Fibroblast of skin of right quadriceps (primary cell): ENCODE measurements around the gene P2RX6.

Experiments
- DNase-seq: peaks from one replicate; pipeline ENCODE4 v3.0.0-alpha.2; 2013

The P2RX6 gene

DNA sequence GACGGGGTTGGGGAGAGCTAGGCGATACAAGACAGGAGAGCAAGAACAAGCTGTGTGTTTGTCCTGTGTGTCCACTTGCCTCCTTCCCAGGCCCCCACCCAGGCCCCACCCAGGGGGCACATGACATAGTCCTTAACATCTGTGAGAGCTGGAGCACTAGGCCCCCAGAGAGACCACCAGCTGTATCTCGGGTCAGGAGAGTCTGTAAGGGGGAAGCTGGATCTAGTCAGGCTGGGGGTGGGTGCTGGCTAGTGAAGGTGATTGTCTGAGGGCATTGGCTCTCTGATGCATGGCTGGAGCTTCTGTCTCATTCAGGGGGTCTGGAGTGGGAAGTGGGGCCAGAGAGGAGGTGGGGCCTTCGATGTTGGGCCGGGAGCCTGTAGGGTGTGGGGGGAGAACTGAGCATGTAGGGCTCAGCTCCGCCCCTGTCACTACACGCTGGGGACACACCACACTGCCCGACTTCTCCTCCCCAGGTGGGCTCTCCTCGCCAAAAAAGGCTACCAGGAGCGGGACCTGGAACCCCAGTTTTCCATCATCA lies 571 bp downstream of the P2RX6 start:
- no peak for DNase-seq

DNA sequence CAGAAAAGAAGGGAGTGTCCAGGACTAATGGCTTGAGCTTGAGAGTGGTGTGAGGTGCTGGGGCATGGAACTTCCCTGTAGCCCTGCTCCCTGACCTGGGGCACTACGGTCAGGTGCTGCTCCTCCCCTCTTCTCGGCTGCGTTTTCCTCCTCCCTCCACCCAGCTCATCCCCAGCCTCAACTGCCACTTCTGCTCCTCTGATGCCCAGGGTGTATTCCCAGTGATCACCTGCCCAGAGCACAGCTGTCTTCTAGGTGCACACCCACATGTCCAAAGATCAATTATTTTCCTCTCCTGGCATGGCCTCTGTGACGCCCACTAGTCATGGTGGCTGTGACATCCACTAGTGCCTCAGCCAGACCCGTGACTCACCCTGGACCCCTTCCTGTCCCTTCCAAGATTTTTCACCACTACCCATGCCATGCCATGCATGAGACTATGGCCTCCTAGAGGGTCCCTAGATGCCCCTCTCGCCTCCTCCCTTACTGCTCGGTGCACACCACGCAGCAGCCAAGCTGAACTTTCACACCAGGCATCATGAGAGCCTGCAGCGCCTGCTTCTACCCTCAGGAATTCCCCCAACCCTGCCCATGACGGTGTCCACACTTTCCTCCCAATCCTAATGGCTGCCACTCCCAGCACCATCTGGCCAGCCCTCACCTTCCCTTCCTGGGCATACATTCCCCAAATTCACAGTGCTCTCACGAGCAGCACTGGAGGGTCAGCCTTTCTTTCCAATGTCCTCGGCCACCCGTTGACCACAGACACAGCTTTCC lies 1.9 kb downstream of the P2RX6 start:
- no peak for DNase-seq

DNA sequence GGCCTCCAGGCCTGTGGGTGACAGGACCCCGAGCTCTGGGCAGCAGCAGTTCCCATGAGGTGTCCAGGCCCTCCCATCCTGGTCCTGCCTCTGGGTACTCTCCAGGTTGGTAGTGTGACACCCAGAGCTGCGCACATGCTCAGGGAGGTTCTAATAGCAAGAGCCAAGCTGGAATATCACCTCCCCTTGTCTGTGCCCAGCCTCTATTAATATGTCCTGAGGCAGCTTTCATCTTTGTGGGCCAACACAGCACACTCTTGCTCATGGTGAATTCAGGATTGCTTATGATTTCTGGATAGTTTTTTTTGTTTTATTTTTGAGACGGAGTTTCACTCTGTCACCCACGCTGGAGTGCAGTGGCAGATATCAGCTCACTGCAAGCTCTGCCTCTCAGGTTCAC lies 3.3 kb downstream of the P2RX6 start:
- DNase-seq: no peak

- DNase-seq: no peak
Observed at GRCh38 chr22:21020802-21021429, 6.0 kb downstream of the P2RX6 start.

DNA sequence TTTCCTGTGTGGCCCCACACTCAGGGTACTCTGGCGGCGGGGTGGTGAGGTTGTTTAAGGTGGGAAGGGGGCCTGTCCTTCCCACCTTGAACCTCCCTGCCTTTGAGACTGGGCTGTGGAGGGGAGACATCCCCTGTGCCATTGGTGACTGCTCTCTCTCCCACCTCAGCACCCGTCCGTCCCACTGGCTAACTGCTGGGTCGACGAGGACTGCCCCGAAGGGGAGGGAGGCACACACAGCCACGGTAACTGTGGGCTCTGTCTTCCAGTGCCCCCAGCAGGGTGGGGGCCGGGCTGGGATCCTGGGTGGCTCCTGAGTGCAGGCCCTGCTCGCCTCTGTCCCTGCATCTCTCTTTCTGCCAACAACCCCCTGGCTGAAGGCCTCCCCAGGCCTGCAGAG lies 7.5 kb downstream of the P2RX6 start:
- no peak for DNase-seq

GRCh38 chr22:21022955-21023614 lies 8.1 kb downstream of the P2RX6 start:
- DNase-seq: no peak

DNA sequence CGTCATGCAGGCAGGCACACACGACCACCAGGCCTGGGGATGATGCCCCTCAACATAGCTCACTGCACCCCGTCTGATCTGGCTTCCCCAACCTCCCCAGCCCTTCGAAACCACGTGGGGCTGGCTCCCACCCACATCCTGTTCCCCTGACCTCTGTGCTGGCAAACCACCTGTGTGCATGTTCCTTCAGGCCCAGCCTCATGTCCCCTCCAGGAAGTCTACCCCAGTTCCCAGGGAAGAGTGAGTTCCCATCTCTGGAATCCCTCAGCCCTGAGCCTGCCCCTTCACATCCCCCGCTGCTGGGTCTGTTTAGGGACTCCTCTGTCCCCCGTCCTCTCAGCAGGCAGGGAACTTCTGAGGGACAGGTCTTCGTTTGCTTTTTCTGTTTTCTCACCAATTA lies 10.3 kb downstream of the P2RX6 start:
- DNase-seq: no peak

DNA sequence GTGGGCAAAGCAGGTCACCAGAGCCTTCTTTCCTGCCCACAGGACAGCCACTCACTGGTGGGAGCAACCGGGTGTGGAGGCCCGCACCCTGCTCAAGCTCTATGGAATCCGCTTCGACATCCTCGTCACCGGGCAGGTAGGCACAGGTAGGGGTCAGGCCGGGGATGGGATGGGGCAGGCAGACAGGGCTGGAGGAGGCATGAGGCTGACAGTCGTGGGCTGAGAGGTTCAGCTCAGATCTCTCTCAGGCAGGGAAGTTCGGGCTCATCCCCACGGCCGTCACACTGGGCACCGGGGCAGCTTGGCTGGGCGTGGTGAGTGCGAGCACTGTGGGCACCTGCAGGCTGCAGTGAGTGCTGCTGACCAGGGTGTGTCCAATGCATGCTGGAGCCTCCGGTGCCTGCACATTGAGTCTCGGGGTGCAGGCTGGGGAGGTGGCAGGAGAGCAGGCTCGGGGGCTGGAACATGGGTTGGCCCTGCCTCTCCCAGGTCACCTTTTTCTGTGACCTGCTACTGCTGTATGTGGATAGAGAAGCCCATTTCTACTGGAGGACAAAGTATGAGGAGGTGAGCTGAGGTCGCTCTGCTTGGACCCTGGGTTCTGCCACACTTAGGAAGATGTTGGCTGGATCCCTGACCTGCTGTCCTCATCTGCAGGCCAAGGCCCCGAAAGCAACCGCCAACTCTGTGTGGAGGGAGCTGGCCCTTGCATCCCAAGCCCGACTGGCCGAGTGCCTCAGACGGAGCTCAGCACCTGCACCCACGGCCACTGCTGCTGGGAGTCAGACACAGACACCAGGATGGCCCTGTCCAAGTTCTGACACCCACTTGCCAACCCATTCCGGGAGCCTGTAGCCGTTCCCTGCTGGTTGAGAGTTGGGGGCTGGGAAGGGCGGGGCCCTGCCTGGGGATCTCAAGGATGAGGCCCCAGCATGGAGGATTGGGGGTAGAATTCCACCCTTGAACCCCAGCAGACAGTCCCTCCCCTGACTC lies 11.1 kb downstream of the P2RX6 start:
- no peak for DNase-seq

DNA sequence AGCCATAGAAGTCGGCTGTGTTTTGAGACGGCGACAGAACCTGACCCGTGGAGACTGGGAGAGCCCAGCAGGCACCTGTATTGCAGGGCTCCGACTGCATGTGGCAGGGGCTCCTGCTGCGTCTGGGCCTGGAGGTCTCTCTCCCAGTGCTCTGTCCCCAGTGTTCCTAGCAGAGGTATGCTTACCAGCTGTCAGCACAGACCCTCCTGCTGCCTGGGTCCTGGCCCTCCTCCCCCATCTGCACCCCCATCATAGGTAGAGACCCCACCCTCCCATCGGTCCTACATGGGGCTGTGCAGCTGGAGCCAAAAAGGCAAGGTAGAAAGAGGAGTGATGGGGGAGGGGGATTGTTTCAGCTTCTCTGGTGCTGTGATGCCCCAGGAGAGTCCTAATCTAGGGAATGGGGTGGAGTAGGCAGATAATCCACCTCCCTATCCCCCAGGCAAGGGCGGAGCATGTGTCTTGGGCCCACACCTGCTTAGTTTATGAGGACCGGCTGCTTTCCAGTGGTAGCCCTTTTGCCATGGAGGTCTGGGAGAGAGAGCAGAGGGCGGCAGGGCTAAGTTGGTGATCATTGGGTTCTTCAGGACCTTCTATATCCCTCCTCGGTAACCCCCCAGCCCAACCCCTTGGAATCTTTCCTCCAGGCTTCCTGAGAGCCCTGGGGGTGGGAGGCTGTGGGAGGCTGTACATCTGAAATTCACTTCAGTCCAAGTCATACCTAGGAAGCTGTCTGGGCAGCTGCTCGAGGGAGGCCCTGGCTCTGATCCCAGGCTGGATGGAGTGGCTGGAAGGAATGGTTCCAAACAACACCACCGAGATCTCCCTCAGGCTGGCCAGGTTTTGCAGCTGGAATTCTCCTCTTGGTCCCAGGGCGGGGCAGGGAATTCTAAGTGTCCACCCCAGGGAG lies 12.1 kb downstream of the P2RX6 start:
- DNase-seq: peak; percentile 42

DNA sequence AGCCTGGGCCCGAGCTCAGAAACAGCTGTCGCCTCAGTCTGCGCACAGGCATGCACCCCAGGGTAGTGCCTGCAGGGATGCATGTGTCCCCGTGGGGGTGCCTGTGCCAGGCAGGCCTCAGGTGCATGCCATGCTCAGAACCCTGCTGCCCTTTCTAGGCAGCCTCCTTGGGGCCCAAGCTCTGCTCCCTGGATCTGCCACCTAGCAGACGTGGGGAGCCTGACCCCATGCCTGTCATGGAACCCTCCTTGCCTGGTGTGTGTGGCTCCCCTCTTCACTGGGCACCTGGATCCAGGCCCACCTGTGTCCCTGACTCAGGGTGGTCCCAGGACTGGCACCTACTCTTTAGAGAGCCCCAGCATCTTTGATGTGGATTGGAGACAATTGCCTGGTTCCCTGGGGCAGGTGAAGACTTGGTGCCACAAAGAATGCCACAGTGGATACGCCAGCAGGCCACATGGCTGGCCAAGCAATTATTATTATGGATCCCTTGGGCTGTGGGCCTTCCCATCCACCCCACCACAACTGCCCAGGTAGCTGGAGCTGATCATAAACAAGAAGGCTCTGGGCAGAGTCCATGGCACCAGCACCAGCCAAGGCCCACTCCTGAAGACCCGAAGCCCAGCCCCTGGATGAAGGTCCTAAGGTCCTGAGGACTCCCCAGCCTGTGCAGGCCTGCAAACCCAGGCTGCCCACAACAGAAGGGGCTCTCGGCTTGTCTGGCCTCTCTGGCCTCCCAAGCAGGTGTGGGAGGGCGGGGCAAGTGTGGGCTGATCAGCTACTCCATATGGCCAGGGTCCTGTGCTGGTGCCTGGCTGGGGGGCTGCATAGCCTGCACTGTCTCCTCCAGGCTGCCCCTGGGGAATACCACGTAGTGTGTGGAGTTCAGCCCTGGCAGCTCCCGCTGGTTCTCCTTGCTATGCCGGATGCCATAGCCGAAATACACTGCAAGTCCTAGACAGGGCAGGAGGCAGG lies 13.6 kb downstream of the P2RX6 start:
- DNase-seq: no peak

DNA sequence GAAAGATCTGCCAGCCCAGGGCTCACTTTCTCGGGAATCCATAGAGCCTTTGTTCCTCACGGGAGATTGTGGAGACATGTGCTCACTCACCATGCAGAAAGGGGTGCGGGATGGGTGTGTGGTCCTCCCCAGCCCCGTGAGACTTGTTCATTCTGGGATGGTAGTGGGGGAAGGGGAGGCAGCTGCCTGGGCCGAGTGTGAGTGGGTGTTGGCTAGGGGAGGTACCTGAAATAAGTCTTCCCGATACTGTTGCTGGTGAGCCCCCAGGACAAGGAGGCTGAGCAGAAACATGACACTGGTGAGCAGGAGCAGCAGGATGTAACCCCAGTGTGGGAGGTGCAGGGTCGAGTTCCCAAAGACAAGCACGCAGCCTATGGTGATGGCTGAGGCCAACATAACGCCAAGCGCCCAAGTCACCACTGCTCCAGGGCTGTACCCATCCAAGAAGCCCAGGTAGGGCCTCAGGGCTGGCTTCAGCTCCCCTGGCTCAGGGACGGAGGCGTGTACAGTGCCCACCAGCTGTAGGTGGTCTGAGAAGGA lies 14.6 kb downstream of the P2RX6 start:
- DNase-seq: no peak

DNA sequence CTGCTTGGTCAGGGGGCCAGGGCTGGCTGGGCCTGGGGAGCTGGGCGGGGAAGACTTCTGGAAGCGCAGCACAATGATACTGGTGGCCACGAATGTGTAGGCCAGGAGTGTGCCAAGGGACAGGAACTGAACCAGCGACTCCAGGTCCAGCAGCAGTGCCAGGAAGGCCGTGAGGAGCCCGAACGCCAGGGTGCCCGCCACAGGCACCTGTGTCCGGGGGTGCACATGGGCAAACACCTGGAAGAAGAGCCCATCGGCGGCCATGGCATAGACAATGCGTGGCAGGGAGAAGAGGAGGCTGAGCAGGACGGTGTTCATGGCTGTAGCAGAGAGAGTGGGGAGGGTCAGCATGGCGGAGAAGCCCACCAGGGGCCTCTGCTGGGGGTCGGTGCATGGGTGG lies 15.1 kb downstream of the P2RX6 start:
- DNase-seq: no peak

DNA sequence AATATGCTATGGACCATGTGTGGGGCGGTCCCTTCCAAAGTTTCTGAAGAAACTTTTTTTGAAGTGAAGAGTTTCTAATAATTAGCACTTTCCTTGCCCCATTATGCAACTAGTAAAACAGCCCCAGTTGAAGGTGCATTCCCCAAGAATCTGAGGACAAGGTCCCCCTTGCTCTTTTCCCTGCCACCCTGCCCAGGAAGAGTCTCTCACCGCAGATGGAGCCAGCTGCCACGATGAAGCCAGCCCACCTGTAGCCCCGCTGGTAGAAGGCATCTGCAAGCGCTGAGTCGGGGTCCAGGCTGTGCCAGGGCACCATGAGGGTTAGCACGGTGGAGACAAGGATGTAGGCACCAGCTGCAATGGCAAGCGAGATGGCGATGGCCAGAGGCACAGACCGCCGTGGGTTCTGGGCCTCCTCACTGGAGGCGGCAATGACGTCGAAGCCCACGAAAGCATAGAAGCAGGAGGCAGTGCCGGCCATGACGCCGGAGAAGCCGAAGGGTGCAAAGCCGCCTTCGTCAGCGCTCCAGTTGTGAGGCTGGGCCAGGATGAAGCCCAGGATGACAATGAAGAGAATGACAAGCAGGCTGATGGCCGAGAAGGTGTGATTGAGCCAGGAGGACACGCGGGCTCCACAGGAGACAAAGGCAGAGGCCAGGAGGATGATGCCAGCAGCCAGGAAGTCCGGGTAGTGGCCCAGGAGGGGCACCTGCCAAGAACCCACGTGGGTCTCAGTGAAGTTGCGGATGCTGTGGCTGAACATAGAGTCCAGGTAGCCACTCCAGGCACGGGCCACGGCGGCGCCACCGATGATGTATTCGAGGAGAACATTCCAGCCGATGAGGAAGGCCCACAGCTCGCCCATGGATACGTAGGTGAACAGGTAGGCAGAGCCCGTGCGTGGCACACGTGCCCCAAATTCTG lies 15.9 kb downstream of the P2RX6 start:
- DNase-seq: no peak

GRCh38 chr22:21031545-21032036 lies 16.6 kb downstream of the P2RX6 start:
- DNase-seq: no peak

GRCh38 chr22:21032037-21032867 lies 17.3 kb downstream of the P2RX6 start, which contains the start of gene SLC7A4:
Gene SLC7A4 (minus strand): TSS chr22:21032561. CDS start chr22:21031812, 749 bp downstream.
- no peak for DNase-seq

DNA sequence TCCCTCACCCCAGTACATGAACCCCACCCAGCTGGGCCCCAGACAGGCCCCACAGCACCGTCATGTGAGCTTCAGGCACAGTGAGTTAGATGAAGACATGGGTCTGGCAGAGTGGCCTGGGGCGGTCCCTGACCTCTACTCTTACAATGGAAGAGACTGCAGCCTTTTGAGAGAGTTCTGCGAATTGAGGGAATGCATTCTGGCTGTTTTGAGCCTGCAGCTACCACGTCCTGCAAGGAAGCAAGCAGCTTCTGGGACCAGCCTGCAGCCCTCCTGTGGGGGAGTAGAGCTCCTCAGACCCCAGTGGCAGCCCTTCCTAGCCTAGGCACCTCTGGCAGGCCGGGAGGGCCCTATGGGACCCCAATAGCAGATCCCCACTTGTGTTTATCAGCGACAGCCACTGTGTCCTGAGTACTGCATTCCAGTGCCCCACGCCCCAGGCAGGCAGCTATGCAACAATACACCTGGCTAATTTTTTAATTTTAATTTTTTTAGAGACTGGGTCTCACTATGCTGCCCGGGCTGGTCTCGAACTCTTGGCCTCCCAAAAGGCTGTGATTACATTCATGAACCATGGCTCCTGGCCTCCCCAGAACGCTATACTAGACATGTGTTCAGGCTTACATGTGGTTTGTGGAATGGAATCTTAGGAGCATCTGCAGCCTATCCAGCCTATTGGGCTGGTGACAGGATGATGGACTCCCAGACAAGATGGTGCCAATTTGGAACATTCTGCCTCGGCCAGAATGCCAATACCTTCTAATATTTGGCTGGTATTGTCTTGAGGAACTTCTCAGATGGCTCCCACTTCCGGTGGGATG lies 18.1 kb downstream of the P2RX6 start:
- no peak for DNase-seq

- DNase-seq: no peak
Observed at GRCh38 chr22:21033895-21034294, 18.9 kb downstream of the P2RX6 start.
